ENCODE measurements around the gene MSRB3. TPM values are rescaled to one million over a fixed set of nuclear protein-coding genes. Genes with fewer than 3 reads are reported as not detected.

The MSRB3 gene
- total and polyA plus RNA-seq, 2 of the 4 experiments (the other 2 are of a cell fraction) = 31.7 to 35.7 TPM

DNA sequence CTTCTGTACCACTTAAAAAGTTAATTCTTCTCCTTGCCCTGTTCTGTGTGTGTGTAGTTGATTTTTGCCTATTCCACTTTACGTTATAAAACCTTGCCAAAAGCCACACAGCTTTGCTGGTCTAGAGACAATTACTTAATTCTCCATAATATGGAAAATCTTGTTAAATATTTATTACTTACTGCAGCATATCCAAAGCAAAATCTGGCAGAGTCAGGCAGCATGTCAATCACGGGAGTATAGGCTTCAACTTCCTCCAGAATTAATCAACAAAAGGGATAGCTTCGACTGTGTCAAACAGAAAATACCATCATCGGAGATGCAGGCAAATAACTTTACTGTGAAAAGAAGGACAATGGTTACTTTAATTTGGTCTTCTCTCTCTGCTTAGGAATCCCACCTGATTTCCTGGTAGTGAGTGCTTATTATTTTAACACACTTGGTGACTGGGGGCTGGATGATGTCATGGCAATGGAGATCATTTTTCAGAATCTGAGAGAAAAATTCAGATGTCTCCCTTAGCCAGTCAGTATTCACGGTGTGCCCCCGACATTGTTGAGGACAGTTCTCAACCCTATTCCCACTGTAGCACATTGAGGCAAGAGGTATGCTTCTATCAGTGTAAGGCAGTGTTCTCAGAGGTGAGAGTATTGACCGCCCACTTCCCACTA, 3.7 kb upstream of the MSRB3 start:
- Histone ChIP-seq H3K4me1 (ENCODE audit: control insufficient read depth, insufficient read depth, low read length) (peaks cover 3% of the 10 kb centered on the region; the same call in 1 of the 2 replicates), H3K27ac (ENCODE audit: insufficient read depth, low read length) (no peak overlapping the region), H3K9me1 (ENCODE audit: insufficient read depth, low read length) (peaks cover 4% of the 10 kb centered on the region; the same call in 1 of the 2 replicates), H3K36me3 (ENCODE audit: control insufficient read depth, insufficient read depth, low read length) (no peaks in the 10 kb centered on the region), H4K5ac (ENCODE audit: low read depth, low read length) (no peak overlapping the region), H3K9me3 (ENCODE audit: control insufficient read depth, insufficient read depth, low read length) (no peaks in the 10 kb centered on the region), H2AFZ (replicated peaks; ENCODE audit: low read length, poor library complexity) (no peak overlapping the region), H3K4me2 (ENCODE audit: low read depth, low read length) (no peak overlapping the region), H3K56ac (ENCODE audit: extremely low read depth, insufficient read depth, low read length) (no peak overlapping the region), H3K4ac (ENCODE audit: low read depth, low read length) (no peak overlapping the region), H3K4me3 (ENCODE audit: insufficient read depth, low read depth, low read length) (no peak overlapping the region), H3K27me3 (ENCODE audit: control insufficient read depth, insufficient read depth, low read length) (no peaks in the 10 kb centered on the region), H4K8ac (ENCODE audit: low read depth in 2 of 2, low read length in 2 of 2) (no peak overlapping the region), H4K20me1 (ENCODE audit: insufficient read depth, low read length) (no peaks in the 10 kb centered on the region), H2AK5ac (ENCODE audit: low read depth, low read length) (no peak overlapping the region), H2BK15ac (ENCODE audit: low read depth, low read length) (no peak overlapping the region), H3K9ac (ENCODE audit: low read depth, low read length) (no peak overlapping the region), H4K91ac (ENCODE audit: insufficient read depth, low read depth, low read length) (no peak overlapping the region), H3K23ac (ENCODE audit: low read depth, low read length) (no peak overlapping the region), H2AK9ac (replicated peaks; ENCODE audit: low read depth, low read length, poor library complexity) (no peak overlapping the region), H3K79me1 (ENCODE audit: low read depth in 1 of 2, low read length in 2 of 2) (peaks cover 4 to 14% of the 10 kb centered on the region in 2 experiments; a peak in 3 of 4 replicates), H3K14ac (replicated peaks; ENCODE audit: low read depth, low read length) (no peak overlapping the region), H3K18ac (ENCODE audit: low read depth, low read length) (no peak overlapping the region), H2BK20ac (ENCODE audit: low read depth, low read length) (no peak overlapping the region), H2BK120ac (ENCODE audit: low read depth, low read length) (no peak overlapping the region), H2BK5ac (ENCODE audit: low read depth, low read length, poor library complexity, severe bottlenecking) (no peak overlapping the region)
- in situ Hi-C loops (cut with MboI; ENCODE audit: low sequenced_read_pairs) = loop anchor here (25.0 kb wide), 1 partner anchor 1138 kb away; no protein-coding TSS in a partner anchor
- no TSS peak for BruUV-seq (replicated peaks)
- no peak for TF ChIP-seq FOS (IDR thresholded peaks at IDR 0.05; ENCODE audit: low read depth, low read length)
- TF ChIP-seq RCOR1 (IDR thresholded peaks at IDR 0.05; ENCODE audit: insufficient replicate concordance, low read length) = no peak
- TF ChIP-seq RFX5 (IDR thresholded peaks at IDR 0.05; ENCODE audit: low read depth, low read length) = no peak
- no peak for TF ChIP-seq RAD21 (IDR thresholded peaks at IDR 0.05; ENCODE audit: low read length)
- TF ChIP-seq BHLHE40 (IDR thresholded peaks at IDR 0.05; ENCODE audit: low read depth, low read length) = no peak
- no peak for DNase-seq
- ChIA-PET CTCF (no interaction called here), POLR2A (ENCODE audit: unreplicated experiment) (no interaction called here)
- no peak for ATAC-seq (ENCODE audit: low read depth)
- dilution Hi-C loops (cut with HindIII; ENCODE audit: low sequenced_read_pairs, unreplicated experiment) = no loop called here
- no CpG with 5 or more reads among the region's 7 CpGs for WGBS, 2 experiments (ENCODE audit: extremely low coverage in 2 of 2, insufficient read length in 1 of 2)
- intact Hi-C loops (cut with micrococcal nuclease) = no loop called here

Data from IMR-90 (cell line).